Stimulated activated CD4-positive, alpha-beta T cell treated with anti-CD3 and anti-CD28 coated beads, Interleukin-15, amount 100 ng/mL, for 1 hour (primary cell): ENCODE measurements around the gene OXER1.

Source experiments
- DNase-seq, 2 donors: peaks; one replicate each; pipeline ENCODE4 v3.0.0-alpha.2; 2020; ENCODE audit warnings: low read depth in 1 of 2, low spot score in 1 of 2

The OXER1 gene, protein sequence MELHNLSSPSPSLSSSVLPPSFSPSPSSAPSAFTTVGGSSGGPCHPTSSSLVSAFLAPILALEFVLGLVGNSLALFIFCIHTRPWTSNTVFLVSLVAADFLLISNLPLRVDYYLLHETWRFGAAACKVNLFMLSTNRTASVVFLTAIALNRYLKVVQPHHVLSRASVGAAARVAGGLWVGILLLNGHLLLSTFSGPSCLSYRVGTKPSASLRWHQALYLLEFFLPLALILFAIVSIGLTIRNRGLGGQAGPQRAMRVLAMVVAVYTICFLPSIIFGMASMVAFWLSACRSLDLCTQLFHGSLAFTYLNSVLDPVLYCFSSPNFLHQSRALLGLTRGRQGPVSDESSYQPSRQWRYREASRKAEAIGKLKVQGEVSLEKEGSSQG

DNA sequence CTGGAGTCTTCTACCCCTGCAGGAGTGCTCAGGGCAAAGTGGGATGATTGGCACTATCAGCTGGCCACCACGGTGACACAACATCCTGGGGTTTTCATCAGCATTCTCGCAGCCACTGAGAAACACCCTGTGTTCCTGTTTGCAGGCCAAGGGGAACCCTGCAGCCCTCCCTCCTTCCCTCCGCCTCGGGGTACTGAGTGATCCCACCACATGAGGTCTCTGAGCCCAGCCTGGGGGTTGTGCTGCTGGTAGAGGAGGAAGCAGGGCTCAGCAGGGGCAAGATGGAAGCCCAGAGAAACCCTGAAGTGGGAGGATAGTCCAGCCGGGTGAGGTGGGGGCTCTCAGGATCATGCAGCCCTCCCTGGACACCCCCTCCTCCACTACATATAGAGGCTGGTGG is at the start of gene OXER1:
Gene OXER1, minus strand, starts transcription at position 40 of the 400 bp plus-strand sequence. CDS start 73 bp downstream, outside the sequence.
- DNase-seq, result no peak

DNA sequence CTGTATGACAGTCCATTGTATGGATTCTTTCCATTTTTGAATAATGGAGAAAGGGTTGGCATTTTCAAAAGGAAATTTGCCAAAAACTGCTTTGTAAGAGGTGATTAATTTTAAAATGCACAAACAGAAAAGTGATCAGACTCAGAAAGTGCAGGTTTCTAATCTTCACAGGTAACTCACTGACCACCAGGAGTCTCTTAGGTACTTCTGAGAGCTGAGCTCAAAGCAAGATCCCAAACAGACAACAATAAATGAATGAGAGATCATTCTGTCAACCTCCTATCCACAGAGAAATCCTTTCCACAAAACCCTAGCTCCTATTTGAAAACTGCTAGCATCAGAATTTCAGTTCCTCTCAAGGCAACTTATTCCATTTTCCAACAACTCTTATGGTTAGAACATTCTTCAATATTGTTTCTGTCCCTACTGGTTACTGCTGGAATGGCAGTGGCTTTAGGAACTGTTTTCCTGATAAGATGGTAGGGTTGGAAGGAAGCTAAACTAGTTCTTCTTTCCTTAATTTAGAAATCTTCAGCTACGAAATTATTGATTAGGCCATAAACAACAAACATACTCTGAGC is 49.1 kb upstream of the OXER1 start:
- no peak for DNase-seq

DNA sequence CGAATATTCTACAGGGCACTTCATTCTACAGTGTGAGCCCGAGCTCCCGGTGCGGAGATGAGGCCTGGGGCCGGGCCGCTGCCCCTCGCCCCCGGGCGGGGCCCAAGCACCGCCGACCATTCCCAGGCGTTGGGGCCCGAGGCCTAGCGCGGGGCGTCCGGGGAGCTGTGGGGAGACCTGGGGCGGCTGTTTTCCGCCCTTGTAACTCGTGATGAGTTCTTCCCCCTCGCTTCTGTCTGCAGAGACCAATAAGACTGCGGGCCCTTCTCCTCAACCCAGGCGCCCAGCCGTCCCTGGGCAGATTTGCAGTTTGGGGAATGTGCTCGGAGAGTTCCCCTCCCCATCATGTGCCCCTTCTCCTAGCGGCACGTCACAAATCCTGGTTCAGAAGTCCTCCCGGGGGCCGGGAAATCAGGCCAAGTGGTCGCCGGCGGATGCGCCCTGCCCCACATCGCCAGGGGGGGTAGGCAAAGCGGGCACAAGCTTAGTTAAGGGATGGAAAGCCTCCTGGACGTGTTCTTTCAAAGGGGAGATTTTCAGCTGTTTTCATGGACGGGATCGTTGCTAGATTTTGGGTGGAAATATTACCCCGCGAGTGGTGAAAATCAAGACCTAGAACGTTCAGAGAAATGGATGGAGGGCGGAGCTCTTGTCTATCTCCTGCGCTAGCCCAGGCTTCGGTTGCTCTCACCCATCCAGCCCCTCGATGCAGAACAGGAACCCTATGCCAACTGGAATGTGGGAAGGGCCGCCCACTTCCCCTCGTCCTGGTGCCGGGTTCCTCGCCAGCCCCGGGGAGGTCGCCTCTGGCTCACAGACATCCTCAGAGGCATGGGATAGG is 47.3 kb upstream of the OXER1 start:
- DNase-seq, result peak; percentile 21 to 31

DNA sequence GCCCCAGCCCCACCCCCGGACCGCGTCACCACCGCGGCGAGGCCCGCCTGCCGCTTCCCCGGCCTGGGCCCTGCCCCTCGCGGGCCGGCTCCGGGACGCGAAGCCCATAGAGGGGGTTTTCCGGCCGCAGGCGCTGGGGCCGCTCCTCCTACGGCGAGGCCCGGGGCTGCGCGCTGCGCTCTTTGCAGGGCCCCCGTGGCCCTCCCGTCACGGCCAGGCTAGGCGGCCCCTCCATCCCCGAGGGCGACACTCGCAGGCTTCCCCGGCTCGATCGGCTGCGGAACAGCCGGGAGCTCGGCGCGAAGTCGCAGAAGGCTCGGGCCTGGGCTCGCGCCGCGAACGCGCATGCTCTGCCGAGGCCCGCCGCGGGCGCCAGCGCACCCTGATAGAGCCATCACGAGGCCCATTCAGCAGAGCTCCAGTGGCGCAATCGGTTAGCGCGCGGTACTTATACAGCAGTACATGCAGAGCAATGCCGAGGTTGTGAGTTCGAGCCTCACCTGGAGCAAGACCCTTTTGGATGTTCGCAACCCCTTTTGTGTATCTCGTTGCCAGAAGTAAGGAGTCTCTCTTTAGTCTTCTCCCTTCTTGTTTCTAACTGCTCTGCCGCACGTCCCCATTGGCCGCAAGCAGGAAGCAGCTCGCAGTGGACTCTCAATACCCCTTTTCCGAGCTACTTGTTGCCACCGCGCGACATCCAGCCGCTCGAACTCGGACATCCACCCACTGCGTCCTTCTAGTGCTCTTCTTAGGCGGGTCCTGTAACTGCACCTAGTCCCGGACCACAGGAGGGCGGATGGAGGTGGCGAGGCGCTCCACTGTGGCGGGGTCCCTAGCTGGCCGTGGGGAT is 46.4 kb upstream of the OXER1 start:
- peak; percentile 92 to 93 for DNase-seq

DNA sequence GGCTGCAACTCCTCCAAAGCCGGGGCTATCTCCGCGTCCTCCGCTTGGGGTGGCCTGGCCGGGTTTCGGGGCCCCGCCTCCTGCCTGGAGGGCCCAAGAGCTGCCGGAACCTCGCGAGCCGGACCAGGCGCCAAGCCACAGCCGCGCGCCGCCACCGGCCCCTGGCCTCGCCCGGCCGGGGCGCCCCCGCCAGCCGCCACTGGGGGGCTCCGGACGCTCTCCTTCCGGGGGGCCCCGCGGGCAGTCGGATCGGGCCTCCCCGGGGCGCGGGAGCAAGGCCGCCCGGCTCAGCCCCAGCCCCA is 45.8 kb upstream of the OXER1 start:
- no peak for DNase-seq

DNA sequence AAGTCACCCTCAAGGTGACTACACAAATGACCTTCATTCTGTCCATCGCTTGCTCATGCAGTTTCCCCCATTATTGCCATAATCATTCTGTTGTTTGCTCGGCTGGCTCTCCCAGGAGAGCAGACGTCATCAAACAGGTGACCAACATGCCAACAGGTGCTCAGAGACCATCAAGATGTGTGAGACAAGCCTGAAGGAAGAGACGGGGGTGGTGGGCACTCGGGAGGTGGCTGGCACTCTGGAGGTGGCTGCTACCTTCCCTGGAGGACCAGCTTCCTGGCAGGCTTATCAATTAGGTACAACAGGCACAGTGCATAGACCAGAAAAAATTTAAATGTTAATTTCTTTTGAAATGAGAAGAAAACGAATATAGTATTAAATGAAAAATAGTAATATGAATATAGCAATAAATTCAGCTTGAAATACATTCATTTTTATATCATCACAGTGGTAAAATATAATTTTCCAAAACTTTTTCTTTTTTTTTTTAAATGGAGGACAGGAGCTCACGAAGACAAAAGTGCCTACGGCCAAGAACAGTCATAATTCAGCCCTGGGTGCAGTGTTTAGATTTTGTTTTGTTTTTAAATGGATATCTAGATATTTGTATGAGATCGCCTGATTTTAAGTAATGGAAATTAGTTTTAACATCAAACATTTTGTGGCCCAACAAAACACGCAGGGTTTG is 45.3 kb upstream of the OXER1 start:
- no peak for DNase-seq

DNA sequence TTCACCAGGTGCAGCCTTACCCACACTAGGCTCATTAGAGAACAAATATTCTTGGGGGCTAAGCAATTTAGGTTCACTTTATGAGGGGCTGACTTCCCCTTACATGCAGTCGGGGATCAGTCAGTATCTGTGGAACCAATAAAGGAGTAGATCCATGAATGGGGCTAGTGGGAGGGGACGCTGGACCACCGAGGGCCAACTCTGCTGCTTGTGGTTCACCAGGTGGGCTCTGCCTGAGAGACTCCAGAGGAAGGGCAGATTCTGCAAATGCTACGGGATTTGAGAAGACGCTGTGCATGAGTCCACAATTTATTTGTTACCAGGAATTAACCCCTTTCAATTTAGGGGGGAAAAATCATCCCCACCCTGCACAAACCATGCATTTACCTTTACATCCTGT is 44.4 kb upstream of the OXER1 start:
- DNase-seq, result no peak

DNA sequence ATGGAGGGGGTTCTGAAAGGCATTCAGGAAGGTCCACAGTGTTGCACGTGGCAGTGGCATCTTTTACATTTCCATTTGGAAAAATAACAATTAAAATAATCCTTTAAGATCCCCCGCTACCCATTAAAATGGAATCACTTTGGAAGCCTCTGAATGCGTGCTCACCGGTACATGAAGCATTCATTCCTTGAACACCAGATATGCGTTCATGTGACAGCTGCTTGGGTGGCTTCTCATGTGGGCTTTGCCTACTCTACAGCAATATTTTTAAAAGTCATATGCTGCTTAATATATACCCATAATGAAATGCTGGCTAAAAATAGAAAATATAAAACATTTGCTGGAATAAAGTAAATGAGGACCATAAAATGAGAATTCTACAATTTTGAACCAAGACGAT is 42.9 kb upstream of the OXER1 start:
- DNase-seq, result no peak

DNA sequence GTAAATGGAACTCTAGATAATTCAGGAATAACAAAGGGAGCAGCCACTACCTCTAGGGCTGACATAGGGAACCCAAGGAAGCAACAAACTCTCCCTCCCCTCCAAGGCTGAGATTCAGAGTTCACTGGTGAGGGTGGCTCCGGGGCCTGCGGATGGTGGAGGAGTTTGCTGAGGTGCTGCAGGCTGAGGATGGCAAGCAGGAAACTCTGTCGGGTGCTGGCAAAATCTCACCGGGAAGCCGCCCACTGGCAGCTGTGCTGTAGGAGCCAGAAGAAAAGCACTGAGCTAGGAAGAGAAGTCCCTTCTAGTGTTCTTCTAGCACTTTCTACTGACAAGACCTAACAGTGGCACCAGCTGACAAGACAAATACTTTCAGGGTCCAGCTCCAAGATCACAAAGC is 41.0 kb upstream of the OXER1 start:
- DNase-seq, result no peak

DNA sequence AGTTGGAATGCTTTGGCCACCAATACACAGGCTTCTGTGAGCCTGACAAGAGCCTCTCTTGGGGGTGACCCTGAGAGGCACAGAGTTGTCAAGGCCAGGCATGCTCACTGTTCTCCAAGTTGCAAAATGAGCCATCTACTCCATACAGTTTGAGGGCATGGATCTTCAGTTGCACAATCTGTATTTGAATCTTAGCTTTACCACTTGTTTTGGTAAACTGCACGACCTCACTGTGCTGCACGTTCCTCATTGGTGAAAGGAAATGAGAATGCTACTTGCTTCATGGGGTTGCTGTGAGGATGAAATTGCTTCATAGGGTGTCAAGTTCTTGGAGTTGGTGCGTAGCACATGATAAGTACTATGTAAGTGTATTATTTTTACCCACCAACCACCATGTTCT is 40.4 kb upstream of the OXER1 start:
- DNase-seq, result no peak

DNA sequence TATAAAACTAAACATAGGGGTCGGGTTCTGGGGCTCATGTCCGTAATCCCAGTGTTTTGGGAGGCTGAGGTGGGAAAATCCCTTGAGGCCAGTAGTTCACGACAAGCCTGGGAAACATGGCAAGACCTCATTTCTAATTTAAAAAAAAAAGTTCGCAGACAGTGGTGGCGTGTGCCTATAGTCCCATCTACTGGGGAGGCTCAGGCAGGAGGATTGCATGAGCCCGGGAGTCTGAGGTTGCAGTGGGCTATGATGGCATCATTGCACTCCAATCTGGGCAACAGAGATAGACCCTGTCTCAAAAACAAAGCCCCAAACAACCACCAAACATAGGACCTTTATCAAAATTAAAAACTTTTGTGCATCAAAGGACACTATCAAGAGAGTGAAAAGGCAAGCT is 38.2 kb upstream of the OXER1 start:
- no peak for DNase-seq

DNA sequence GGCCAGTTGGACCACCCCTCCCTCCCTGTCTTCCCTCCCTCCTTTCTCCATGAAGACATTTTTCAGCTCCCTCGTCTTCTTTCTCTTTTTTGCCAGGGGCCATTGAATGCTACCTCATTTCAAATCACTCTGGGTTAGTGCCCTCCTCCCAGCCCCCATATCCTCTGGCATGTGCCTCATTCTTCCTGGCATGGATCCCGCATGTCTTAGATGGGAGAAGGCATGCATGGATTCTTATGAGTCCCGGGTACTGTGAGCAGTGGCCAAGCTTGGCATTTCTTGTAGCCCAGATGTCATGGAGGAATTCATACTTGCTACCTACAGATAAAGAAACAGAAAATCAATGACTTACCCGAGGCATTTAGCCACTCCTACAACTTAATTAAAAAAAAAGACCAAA is 37.4 kb upstream of the OXER1 start:
- DNase-seq, result no peak

DNA sequence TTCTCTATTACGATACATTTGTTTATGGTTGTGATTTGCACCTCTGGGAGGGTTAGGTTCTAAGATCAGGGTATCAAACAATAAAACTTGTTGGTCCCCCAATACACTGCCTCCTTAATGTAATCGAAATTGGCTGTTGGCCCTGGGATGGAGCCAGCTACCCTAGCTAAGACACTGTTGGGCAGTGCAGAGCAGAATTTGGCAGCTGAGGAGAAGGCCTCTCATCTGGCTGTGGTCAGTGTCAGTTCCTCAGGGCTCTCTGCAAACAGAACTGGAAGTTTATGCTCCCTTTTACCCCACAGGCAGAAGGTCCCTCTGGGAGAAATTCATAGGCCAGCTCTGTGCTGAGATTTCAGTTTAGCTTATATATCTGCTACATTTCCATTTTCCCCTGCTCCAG is 37.0 kb upstream of the OXER1 start:
- DNase-seq, result no peak

DNA sequence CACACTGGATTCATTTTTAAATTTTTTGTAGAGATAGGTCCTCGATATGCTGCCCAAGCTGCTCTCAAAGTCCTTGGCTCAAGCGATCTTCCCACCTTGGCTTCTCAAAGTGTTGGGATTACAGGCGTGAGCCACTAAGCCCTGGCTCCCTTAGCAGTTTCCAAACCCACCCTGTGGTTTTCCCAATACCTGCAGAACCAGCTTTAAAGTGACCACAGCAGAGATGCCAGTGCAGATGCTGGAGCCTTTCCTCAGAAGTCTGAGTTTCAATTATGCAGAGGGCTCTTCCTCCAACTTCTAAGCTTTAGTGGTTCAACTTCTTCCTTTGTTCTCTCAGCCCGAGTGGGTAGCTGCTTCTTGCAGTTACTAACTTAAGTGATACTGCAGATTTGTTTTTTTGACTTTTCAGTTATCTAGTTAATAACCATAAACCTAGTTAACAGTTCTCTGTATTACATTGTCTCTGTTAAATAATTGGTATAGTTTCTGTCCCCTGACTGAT is 36.6 kb upstream of the OXER1 start:
- DNase-seq, result no peak

DNA sequence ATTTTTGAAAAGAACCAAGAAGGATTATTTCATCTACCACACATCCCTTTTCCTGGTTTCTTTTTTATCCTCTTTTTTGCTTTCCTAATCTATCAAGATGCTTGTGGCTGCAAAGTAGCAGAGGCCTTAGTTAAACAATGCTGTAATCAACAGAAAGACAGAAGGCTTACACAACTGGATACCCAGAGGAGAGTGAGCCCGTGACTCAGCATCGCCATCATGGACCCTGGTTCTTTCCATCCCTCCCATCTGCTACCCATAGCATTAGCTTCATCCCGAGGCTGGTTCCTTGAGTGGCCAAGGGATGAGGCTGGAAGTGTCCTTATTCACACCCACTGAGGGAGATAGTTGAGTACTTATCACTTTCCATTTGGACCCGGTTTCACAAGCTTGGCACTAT is 35.9 kb upstream of the OXER1 start:
- DNase-seq, result no peak

DNA sequence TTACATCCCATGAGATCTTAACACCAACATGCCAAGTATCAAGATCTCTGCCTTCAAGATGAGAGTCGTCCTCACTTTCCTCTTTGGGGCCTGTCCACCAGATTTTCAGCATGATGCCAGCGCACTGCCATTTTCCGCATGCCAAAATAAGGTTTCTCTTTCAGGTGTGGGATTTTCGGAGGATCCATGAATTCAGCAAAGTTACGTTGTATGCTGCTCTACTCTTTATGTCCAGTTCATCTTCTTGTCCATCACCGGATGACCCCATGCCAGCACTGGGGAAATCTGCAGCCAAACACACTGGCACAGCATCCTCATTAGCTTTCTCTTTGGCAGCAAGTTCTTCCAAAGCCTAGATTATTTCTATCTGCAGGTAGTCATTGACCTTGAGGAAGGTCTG is 33.3 kb upstream of the OXER1 start:
- DNase-seq, result no peak

DNA sequence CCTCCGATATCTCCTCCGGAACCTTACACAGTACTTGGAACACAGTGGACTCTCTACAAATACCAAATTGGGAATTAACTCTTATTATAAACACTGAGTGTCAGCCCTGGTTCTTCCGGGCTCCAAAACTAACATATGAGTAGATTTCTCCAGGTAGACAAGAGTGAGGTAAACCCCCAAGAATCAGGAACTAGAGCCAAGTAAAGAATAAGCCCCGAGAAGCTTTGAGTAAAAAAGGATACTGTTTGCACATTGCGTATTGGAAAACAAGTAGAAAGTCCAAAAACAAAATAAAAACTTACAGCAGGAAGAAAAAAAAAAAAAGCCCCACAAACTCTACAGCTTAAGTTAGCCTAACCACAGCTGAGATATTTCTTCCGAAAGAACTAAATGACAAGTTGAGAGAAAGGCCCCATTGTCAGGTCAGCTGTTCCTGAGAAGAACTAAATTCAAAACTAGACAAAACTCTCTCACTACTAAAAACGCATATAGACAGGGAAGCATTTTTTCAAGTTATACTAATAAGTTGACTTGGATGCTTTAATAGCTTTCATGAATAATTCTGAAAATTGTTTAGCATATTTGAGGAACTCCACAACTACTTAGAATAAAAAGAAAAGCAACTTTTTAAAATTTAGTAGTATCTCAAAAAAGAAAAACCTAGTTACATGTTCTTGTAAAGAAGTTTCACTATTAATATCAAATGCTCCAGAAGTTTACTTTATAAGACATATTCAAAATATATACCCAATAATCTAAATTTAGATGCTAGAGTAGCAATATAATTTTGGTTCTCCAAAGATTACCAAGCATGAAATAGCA is 32.7 kb upstream of the OXER1 start:
- no peak for DNase-seq

DNA sequence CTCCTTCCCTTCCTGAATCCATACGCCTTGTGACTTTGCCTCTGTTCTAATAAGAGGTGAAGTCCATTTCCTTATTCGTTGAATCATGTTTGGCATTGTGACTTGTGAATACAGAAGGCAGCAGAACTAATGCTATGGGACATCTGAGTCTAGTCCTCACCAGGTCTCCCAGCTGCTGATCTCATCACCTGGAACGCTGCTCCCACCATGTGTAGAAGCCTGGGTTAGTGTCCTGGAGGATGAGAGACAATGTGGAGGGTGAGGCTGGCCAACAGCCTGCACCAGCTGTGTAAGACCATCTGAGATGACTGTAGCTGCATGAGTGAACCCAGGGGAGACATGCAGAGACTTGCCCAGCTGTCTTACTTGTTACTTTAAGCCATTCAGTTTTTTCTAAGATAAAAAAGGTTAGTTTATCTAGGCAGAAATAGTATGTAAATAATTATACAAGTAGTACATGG is 31.9 kb upstream of the OXER1 start:
- DNase-seq, result no peak

DNA sequence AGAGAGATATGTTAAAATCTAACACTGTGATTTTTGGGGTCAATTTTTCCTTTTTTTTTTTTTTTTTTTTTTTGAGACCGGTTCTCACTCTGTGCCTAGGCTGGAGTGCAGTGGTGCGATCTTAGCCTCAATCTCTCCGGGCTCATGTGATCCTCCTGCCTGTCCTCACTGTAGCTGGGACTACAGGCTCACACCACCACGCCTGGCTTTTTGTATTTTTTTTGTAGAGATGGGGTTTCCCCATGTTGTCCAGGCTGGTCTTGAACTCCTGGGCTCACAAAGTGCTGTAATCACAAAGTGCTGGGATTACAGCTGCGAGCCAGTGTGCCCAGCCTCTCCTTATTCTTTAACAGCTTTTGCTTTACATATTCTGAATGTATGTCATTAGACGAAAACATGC is 31.3 kb upstream of the OXER1 start:
- no peak for DNase-seq
